ENCODE results near the gene ESYT2. TPM values are rescaled to one million over a fixed set of nuclear protein-coding genes. Genes with fewer than 3 reads are reported as not detected.

ESYT2 gene
- total RNA-seq, 6 experiments from 2014 or later, result 46.1 to 57.8 (median 52.5) TPM

- Mint-ChIP-seq H3K36me3 (ENCODE audit: low read depth) (peaks cover 12% of the 10 kb centered on the region; the same call in 1 of the 2 replicates), H3K4me1 (ENCODE audit: low read depth) (peaks cover 84% of the 10 kb centered on the region), H3K27me3 (ENCODE audit: insufficient read depth) (peaks cover 2% of the 10 kb centered on the region; the same call in 1 of the 2 replicates), H3K27ac (peak overlapping the region; percentile 100), H3K9me3 (no peaks in the 10 kb centered on the region), H3K4me3 (no peak overlapping the region)
- TF ChIP-seq CTCF (IDR thresholded peaks at IDR 0.05), result no peak
- no peak for DNase-seq
Observed at GRCh38 chr7:158816271-158816670, 13.0 kb downstream of the ESYT2 start.

GRCh38 chr7:158815800-158816128 lies 13.5 kb downstream of the ESYT2 start:
- Mint-ChIP-seq H3K27me3 (ENCODE audit: insufficient read depth) (peaks cover 2% of the 10 kb centered on the region; the same call in 1 of the 2 replicates), H3K4me3 (no peak overlapping the region), H3K27ac (peak overlapping the region; percentile 0; the same call in 1 of the 2 replicates)

GRCh38 chr7:158815083-158815799 lies 14.1 kb downstream of the ESYT2 start:
- Mint-ChIP-seq H3K27ac (peak overlapping the region; percentile 0; the same call in 1 of the 2 replicates), H3K27me3 (ENCODE audit: insufficient read depth) (peaks cover 2% of the 10 kb centered on the region; the same call in 1 of the 2 replicates), H3K9me3 (no peaks in the 10 kb centered on the region), H3K36me3 (ENCODE audit: low read depth) (peaks cover 16% of the 10 kb centered on the region), H3K4me3 (no peak overlapping the region), H3K4me1 (ENCODE audit: low read depth) (peaks cover 84% of the 10 kb centered on the region)
- TF ChIP-seq CTCF (IDR thresholded peaks at IDR 0.05), result no peak
- no peak for DNase-seq

More at GRCh38 chr7:158815800-158816128, 13.5 kb downstream of the ESYT2 start:
- Mint-ChIP-seq H3K4me1 (ENCODE audit: low read depth) (peaks cover 84% of the 10 kb centered on the region), H3K9me3 (no peaks in the 10 kb centered on the region), H3K36me3 (ENCODE audit: low read depth) (peaks cover 12% of the 10 kb centered on the region)
- TF ChIP-seq CTCF (IDR thresholded peaks at IDR 0.05), result no peak
- no peak for DNase-seq

GRCh38 chr7:158814637-158815036 lies 14.7 kb downstream of the ESYT2 start:
- Mint-ChIP-seq H3K4me3 (no peak overlapping the region), H3K27me3 (ENCODE audit: insufficient read depth) (peaks cover 2% of the 10 kb centered on the region; the same call in 1 of the 2 replicates), H3K9me3 (no peaks in the 10 kb centered on the region), H3K27ac (no peak overlapping the region), H3K36me3 (ENCODE audit: low read depth) (peaks cover 16% of the 10 kb centered on the region), H3K4me1 (ENCODE audit: low read depth) (peaks cover 84% of the 10 kb centered on the region)
- no peak for DNase-seq
- no peak for TF ChIP-seq CTCF (IDR thresholded peaks at IDR 0.05)

GRCh38 chr7:158812684-158813083 lies 16.6 kb downstream of the ESYT2 start:
- no peak overlapping the region for H3K27ac Mint-ChIP-seq
- H3K36me3 Mint-ChIP-seq (ENCODE audit: low read depth), result peaks cover 16% of the 10 kb centered on the region
- TF ChIP-seq CTCF (IDR thresholded peaks at IDR 0.05), result no peak
- peaks cover 2% of the 10 kb centered on the region; the same call in 1 of the 2 replicates for H3K27me3 Mint-ChIP-seq (ENCODE audit: insufficient read depth)
- peaks cover 67% of the 10 kb centered on the region for H3K4me1 Mint-ChIP-seq (ENCODE audit: low read depth)
- H3K9me3 Mint-ChIP-seq, result no peaks in the 10 kb centered on the region
- DNase-seq, result no peak
- no peak overlapping the region for H3K4me3 Mint-ChIP-seq

All from HFFc6 (cell line).